Trophoblast cell (in vitro differentiated cells and primary cell): Measurements from ENCODE around the gene HAUS7.
A peak's percentile ranks its signal among the peaks of the same experiment; 100 is the strongest.

Experiments
- DNase-seq, 2 donors: peaks; one replicate each; pipeline ENCODE4 v3.0.0-alpha.2; 2016
- H2AFZ ChIP-seq: 2 replicates; pipeline ENCODE4 v1.6.1; 2013; ENCODE audit warnings: low read length, moderate library complexity, mild to moderate bottlenecking; ENCODE audit not compliant: insufficient read depth, poor library complexity
- H2AK5ac ChIP-seq: 2 replicates; pipeline ENCODE4 v1.6.1; 2013; ENCODE audit warnings: mild to moderate bottlenecking, low read length
- H2BK120ac ChIP-seq: 2 replicates; pipeline ENCODE4 v1.6.1; 2013; ENCODE audit warnings: low read length, mild to moderate bottlenecking, moderate library complexity; ENCODE audit not compliant: insufficient read depth, poor library complexity
- H2BK12ac ChIP-seq: 2 replicates; pipeline ENCODE4 v1.6.1; 2013; ENCODE audit warnings: mild to moderate bottlenecking, low read length, moderate library complexity
- H2BK5ac ChIP-seq: 2 replicates; pipeline ENCODE4 v1.6.1; 2013; ENCODE audit warnings: low read length, low read depth, moderate library complexity, mild to moderate bottlenecking; ENCODE audit not compliant: poor library complexity
- H3K14ac ChIP-seq: 2 replicates; pipeline ENCODE4 v1.6.1; 2013; ENCODE audit warnings: mild to moderate bottlenecking, low read length
- H3K18ac ChIP-seq: 2 replicates; pipeline ENCODE4 v1.6.1; 2013; ENCODE audit warnings: mild to moderate bottlenecking, low read length
- H3K23ac ChIP-seq: 2 replicates; pipeline ENCODE4 v1.6.1; 2013; ENCODE audit warnings: low read length
- H3K27ac ChIP-seq: 2 replicates; pipeline ENCODE4 v1.5.1; 2013; ENCODE audit warnings: low read depth, mild to moderate bottlenecking, inconsistent platforms, low read length, moderate library complexity
- H3K27me3 ChIP-seq: 2 replicates; pipeline ENCODE4 v1.6.1; 2013; ENCODE audit warnings: inconsistent platforms, mild to moderate bottlenecking, low read length, moderate library complexity; ENCODE audit not compliant: insufficient read depth
- H3K36me3 ChIP-seq, 2 experiments: 1 replicate in 1 of 2; 2 replicates in 1 of 2; pipeline ENCODE4 v1.6.1; 2013; ENCODE audit warnings: low read length in 2 of 2, mild to moderate bottlenecking in 2 of 2, moderate library complexity in 1 of 2; ENCODE audit not compliant: insufficient read depth in 2 of 2, control insufficient read depth in 1 of 2
- H3K4ac ChIP-seq: 2 replicates; pipeline ENCODE4 v1.6.1; 2013; ENCODE audit warnings: low read depth, mild to moderate bottlenecking, low read length, moderate library complexity
- H3K4me1 ChIP-seq, 2 experiments: 1 replicate in 1 of 2; 2 replicates in 1 of 2; pipeline ENCODE4 v1.6.1; 2013; ENCODE audit warnings: low read length in 2 of 2, mild to moderate bottlenecking in 2 of 2, moderate library complexity in 1 of 2; ENCODE audit not compliant: insufficient read depth in 2 of 2, control insufficient read depth in 1 of 2
- H3K4me2 ChIP-seq: 2 replicates; pipeline ENCODE4 v1.6.1; 2013; ENCODE audit warnings: inconsistent platforms, mild to moderate bottlenecking, low read length, moderate library complexity
- H3K4me3 ChIP-seq: 2 replicates; pipeline ENCODE4 v1.5.1; 2013; ENCODE audit warnings: mild to moderate bottlenecking, low read depth, low read length, inconsistent platforms
- H3K79me1 ChIP-seq: one replicate; pipeline ENCODE4 v1.6.1; 2013; ENCODE audit warnings: low read length
- H3K79me2 ChIP-seq: 2 replicates; pipeline ENCODE4 v1.6.1; 2013; ENCODE audit warnings: low read length, mild to moderate bottlenecking; ENCODE audit not compliant: control insufficient read depth, insufficient read depth, poor library complexity
- H3K9ac ChIP-seq: 2 replicates; pipeline ENCODE4 v1.6.1; 2013; ENCODE audit warnings: mild to moderate bottlenecking, low read length
- H3K9me3 ChIP-seq: 2 replicates; pipeline ENCODE4 v1.6.1; 2013; ENCODE audit warnings: low read depth, mild to moderate bottlenecking, control low read depth, inconsistent platforms, low read length; ENCODE audit not compliant: insufficient read depth
- H4K12ac ChIP-seq: 2 replicates; pipeline ENCODE4 v1.6.1; 2013; ENCODE audit warnings: low read depth, mild to moderate bottlenecking, low read length, moderate library complexity
- H4K8ac ChIP-seq: 2 replicates; pipeline ENCODE4 v1.6.1; 2013; ENCODE audit warnings: low read depth, mild to moderate bottlenecking, low read length, moderate library complexity
- H4K91ac ChIP-seq: one replicate; pipeline ENCODE4 v1.6.1; 2013; ENCODE audit warnings: low read depth, mild to moderate bottlenecking, low read length, moderate library complexity
- WGBS: extraction: QIAGEN DNeasy Blood & Tissue Kit; methylation state at CpG from one replicate; pipeline ENCODE4 v1.1.7; 2013; ENCODE audit warnings: missing lambda C conversion rate; ENCODE audit not compliant: insufficient read length, insufficient coverage; ENCODE audit errors: extremely low coverage; 5-methylcytosine and 5-hydroxymethylcytosine counted together

HAUS7 gene

DNA sequence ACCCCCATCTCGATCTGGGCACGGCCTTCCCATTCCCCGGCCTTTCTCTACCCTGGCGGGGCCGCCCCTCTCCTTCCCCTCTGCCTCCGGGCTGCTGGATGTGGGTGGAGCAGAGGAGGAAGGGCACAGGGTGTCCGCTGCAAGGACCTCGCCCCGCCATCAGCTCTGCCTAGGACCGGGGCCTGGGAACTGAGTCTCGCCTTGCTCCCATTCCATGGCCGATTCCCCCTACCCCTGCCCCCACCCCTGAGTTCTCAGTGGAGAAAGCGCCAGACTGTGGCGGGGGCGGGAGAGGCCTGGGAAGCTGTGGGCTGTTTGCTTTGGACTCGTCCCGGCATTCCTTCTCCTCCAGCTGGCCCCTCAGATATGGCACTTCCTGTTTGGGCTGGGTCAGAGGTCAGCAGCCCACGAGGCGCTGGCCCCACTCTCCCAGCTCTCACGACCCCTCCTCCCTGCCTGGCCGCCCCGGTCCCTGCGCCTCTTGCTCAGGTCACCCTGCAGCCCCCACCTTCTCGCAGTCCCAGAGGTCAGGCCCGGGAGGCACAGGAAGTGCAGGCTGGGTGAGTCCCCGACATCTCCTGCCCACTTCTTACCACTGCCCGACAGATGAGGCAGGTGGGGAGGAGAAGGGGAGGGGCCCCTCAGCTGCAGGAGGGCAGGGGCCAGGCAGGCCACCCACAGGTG is 18.0 kb upstream of the HAUS7 start:
- peaks cover 7 to 16% of the 10 kb centered on the region in 2 experiments for H3K4me1 ChIP-seq
- H2AFZ ChIP-seq, result peak overlapping the region; percentile 64
- peak overlapping the region; percentile 32 for H2BK12ac ChIP-seq
- no peaks in the 10 kb centered on the region for H3K9me3 ChIP-seq
- no CpG with 5 or more reads among the region's 27 CpGs for WGBS
- H3K27me3 ChIP-seq, result no peaks in the 10 kb centered on the region
- H3K14ac ChIP-seq, result peak overlapping the region; percentile 59
- no peak overlapping the region for H3K23ac ChIP-seq
- peak overlapping the region; percentile 80 for H4K12ac ChIP-seq
- H2BK120ac ChIP-seq, result peak overlapping the region; percentile 68
- peak overlapping the region; percentile 84 for H4K8ac ChIP-seq
- H3K27ac ChIP-seq, result no peak overlapping the region
- peak overlapping the region; percentile 6 for H3K4ac ChIP-seq
- H3K79me1 ChIP-seq, result peaks cover 13% of the 10 kb centered on the region
- H3K4me3 ChIP-seq, result no peak overlapping the region
- H3K9ac ChIP-seq, result no peak overlapping the region
- peak overlapping the region; percentile 89 for H4K91ac ChIP-seq
- H3K18ac ChIP-seq, result peak overlapping the region; percentile 58
- peak overlapping the region; percentile 79 for H2AK5ac ChIP-seq
- no peak for DNase-seq
- no peak overlapping the region for H3K4me2 ChIP-seq
- no peaks in the 10 kb centered on the region for H3K36me3 ChIP-seq
- H2BK5ac ChIP-seq, result peak overlapping the region; percentile 19
- no peaks in the 10 kb centered on the region for H3K79me2 ChIP-seq

- no peak overlapping the region for H3K4ac ChIP-seq
- H2BK12ac ChIP-seq, result peak overlapping the region; percentile 27
- H3K14ac ChIP-seq, result peak overlapping the region; percentile 57
- H4K8ac ChIP-seq, result peak overlapping the region; percentile 71
- H3K18ac ChIP-seq, result no peak overlapping the region
- peaks cover 7 to 16% of the 10 kb centered on the region in 2 experiments for H3K4me1 ChIP-seq
- peak overlapping the region; percentile 64 for H2AFZ ChIP-seq
- no peaks in the 10 kb centered on the region for H3K27me3 ChIP-seq
- WGBS, result no CpG with 5 or more reads among the region's 11 CpGs
- peak overlapping the region; percentile 80 for H4K12ac ChIP-seq
- H2BK120ac ChIP-seq, result peak overlapping the region; percentile 31
- H2AK5ac ChIP-seq, result no peak overlapping the region
- H3K36me3 ChIP-seq, result no peaks in the 10 kb centered on the region
- H3K4me2 ChIP-seq, result no peak overlapping the region
- no peaks in the 10 kb centered on the region for H3K9me3 ChIP-seq
- no peak for DNase-seq
- H3K79me1 ChIP-seq, result peaks cover 13% of the 10 kb centered on the region
- H3K4me3 ChIP-seq, result no peak overlapping the region
- H3K27ac ChIP-seq, result no peak overlapping the region
- no peaks in the 10 kb centered on the region for H3K79me2 ChIP-seq
- H2BK5ac ChIP-seq, result no peak overlapping the region
- H4K91ac ChIP-seq, result peak overlapping the region; percentile 89
- no peak overlapping the region for H3K23ac ChIP-seq
- no peak overlapping the region for H3K9ac ChIP-seq
Measured at GRCh38 chrX:153487590-153488071, 17.3 kb upstream of the HAUS7 start.

GRCh38 chrX:153486171-153486570 is 15.8 kb upstream of the HAUS7 start:
- H3K4me3 ChIP-seq, result no peak overlapping the region
- H4K8ac ChIP-seq, result no peak overlapping the region
- no peak overlapping the region for H3K4me2 ChIP-seq
- H4K12ac ChIP-seq, result no peak overlapping the region
- no peaks in the 10 kb centered on the region for H3K27me3 ChIP-seq
- H3K14ac ChIP-seq, result no peak overlapping the region
- no peaks in the 10 kb centered on the region for H3K9me3 ChIP-seq
- H4K91ac ChIP-seq, result peak overlapping the region; percentile 11
- H3K4me1 ChIP-seq, result peaks cover 7 to 16% of the 10 kb centered on the region in 2 experiments
- no peak overlapping the region for H2AFZ ChIP-seq
- H3K9ac ChIP-seq, result no peak overlapping the region
- no peak overlapping the region for H3K18ac ChIP-seq
- H2BK5ac ChIP-seq, result no peak overlapping the region
- no peak overlapping the region for H2BK120ac ChIP-seq
- H3K27ac ChIP-seq, result no peak overlapping the region
- H3K79me1 ChIP-seq, result peaks cover 13% of the 10 kb centered on the region
- no peaks in the 10 kb centered on the region for H3K36me3 ChIP-seq
- H3K79me2 ChIP-seq, result no peaks in the 10 kb centered on the region
- no peak overlapping the region for H2AK5ac ChIP-seq
- no peak overlapping the region for H2BK12ac ChIP-seq
- H3K4ac ChIP-seq, result no peak overlapping the region
- DNase-seq, result no peak
- no peak overlapping the region for H3K23ac ChIP-seq
- WGBS, result no CpG with 5 or more reads among the region's 10 CpGs

DNA sequence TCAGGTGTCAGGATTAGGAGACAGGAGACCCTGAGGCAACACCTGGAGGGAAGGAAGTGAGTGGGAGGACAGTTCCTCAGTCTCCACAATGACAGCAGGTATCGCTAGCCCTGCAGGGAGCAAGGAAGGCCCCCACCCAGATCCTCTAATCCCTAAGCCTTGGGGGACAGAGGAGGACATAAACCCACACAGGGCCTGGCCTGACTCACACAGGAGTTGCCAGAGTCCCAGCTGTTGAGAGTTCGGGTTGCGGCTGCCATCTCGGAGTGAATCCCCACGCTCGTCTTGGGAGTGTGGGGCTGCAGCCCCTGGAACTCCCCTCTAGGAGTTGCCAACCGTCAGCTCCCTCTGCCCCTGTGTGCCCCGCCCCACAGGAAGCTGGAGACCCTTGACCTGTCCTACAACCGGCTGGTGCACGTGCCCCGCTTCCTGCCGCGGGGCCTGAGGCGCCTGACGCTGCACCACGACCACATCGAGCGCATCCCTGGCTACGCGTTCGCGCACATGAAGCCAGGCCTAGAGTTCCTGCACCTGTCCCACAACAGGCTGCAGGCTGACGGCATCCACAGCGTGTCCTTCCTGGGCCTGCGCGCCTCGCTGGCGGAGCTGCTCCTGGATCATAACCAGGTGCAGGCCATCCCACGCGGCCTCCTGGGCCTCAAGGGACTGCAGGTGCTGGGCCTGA is 15.2 kb upstream of the HAUS7 start:
- H4K12ac ChIP-seq, result no peak overlapping the region
- H3K4me2 ChIP-seq, result no peak overlapping the region
- H2AFZ ChIP-seq, result no peak overlapping the region
- WGBS, result no CpG with 5 or more reads among the region's 30 CpGs
- H3K23ac ChIP-seq, result no peak overlapping the region
- H2BK120ac ChIP-seq, result no peak overlapping the region
- H2AK5ac ChIP-seq, result no peak overlapping the region
- no peak overlapping the region for H4K8ac ChIP-seq
- no peak overlapping the region for H3K4me3 ChIP-seq
- H3K4me1 ChIP-seq, result peaks cover 7 to 16% of the 10 kb centered on the region in 2 experiments
- H3K79me2 ChIP-seq, result no peaks in the 10 kb centered on the region
- H3K79me1 ChIP-seq, result peaks cover 13% of the 10 kb centered on the region
- H3K36me3 ChIP-seq, result no peaks in the 10 kb centered on the region
- H3K4ac ChIP-seq, result no peak overlapping the region
- H3K18ac ChIP-seq, result no peak overlapping the region
- H3K14ac ChIP-seq, result no peak overlapping the region
- no peak overlapping the region for H3K27ac ChIP-seq
- no peak overlapping the region for H4K91ac ChIP-seq
- H3K9me3 ChIP-seq, result no peaks in the 10 kb centered on the region
- H3K27me3 ChIP-seq, result no peaks in the 10 kb centered on the region
- H2BK5ac ChIP-seq, result no peak overlapping the region
- no peak for DNase-seq
- H2BK12ac ChIP-seq, result no peak overlapping the region
- no peak overlapping the region for H3K9ac ChIP-seq
